OCI-LY3 (cell line): ENCODE results near the gene LRRC8D.

Experiments used
- H2AFZ ChIP-seq: fragments of 200-600, 300-600 bp; shearing (Covaris generic); 2 replicates; pipeline ENCODE4 v1.6.0; 2014; ENCODE audit warnings: antibody characterized with exemption, low read depth, low read length
- H3K27ac ChIP-seq: fragments of 200-600, 300-600 bp; sonication (generic); 2 replicates; pipeline ENCODE4 v1.5.1; 2014; ENCODE audit warnings: mild to moderate bottlenecking, low read length, moderate library complexity, mixed read lengths
- H3K27me3 ChIP-seq: fragments of 200-600, 300-600 bp; sonication (generic); 2 replicates; pipeline ENCODE4 v1.6.1; 2014; ENCODE audit warnings: low read depth, low read length, mixed read lengths
- H3K36me3 ChIP-seq: fragments of 200-600, 300-600 bp; sonication (generic); replicated peaks from 2 replicates; pipeline ENCODE3; 2014; ENCODE audit warnings: low read depth, low read length, mixed read lengths
- H3K4me1 ChIP-seq: fragments of 300-600, 200-600 bp; sonication (generic); 2 replicates; pipeline ENCODE4 v1.6.1; 2014; ENCODE audit warnings: low read length, mixed read lengths
- H3K4me2 ChIP-seq: fragments of 200-600, 300-600 bp; sonication (generic); 2 replicates; pipeline ENCODE4 v1.6.1; 2014; ENCODE audit warnings: low read length, mixed read lengths
- H3K4me3 ChIP-seq: fragments of 300-600, 200-600 bp; sonication (generic); 2 replicates; pipeline ENCODE4 v1.5.1; 2014; ENCODE audit warnings: antibody characterized with exemption, mild to moderate bottlenecking, low read length, moderate library complexity
- H3K79me2 ChIP-seq: fragments of 300-600, 200-600 bp; shearing (Covaris generic); 2 replicates; pipeline ENCODE4 v1.6.1; 2014; ENCODE audit warnings: mild to moderate bottlenecking, low read length, mixed read lengths
- H3K9ac ChIP-seq: fragments of 300-600, 200-600 bp; shearing (Covaris generic); 2 replicates; pipeline ENCODE4 v1.6.0; 2014; ENCODE audit warnings: mild to moderate bottlenecking, low read length, moderate library complexity
- H3K9me3 ChIP-seq: fragments of 200-600, 300-600 bp; shearing (Covaris generic); 2 replicates; pipeline ENCODE4 v1.6.1; 2014; ENCODE audit warnings: low read length, mixed read lengths; ENCODE audit not compliant: insufficient read depth
- H4K20me1 ChIP-seq: fragments of 200-600, 300-600 bp; sonication (generic); 2 replicates; pipeline ENCODE4 v1.6.1; 2016; ENCODE audit warnings: low read length, mixed read lengths; ENCODE audit not compliant: insufficient read depth
- EZH2phosphoT487 ChIP-seq: fragments of 200-600 bp; shearing (Covaris generic); IDR thresholded peaks from 2 replicates; pipeline ENCODE4 v1.6.1; 2018; ENCODE audit warnings: antibody characterized with exemption, mixed run types, low read depth
- TF ChIP-seq, protein P1 (sequence below): fragments of 200-600, 300-600 bp; sonication (generic); IDR thresholded peaks from 2 replicates; pipeline ENCODE4 v1.5.1; 2014; ENCODE audit warnings: antibody characterized with exemption, low read length, low read depth

LRRC8D gene

DNA sequence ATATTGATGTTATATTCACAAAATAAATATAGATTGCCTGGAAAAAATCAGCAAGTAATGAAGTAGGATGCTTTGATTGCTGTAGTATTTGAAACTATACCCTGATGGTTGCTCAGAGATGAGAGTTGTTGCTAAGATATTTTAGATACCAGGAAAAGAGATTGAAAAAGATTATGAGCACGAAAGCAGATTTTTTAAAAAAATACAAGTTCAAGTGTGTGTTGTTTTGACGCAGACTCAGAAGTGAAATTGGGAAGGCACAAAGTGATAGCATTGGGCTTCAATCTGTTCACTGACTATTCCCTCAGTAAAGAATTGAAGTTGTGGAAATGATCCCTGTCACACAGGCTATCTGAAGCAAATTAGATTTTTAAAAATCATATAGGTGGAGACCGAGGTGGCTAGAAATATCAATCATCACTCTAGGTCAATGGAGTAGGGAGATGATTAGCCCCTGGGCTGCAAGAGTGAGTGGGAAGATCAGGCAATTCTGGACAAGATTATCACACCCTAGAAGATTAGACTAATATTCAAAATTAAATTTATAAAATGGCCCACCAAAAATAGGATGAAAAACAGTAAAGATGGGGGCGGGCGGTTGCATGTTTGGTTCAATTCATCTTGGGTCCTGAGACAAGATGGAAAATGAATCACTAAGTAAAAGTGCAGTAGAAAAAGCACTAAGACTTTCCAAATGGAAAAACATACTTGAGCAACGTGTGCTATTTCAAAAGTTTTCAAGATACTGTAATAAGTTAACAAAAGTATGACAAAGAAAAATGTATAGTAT lies 41.5 kb upstream of the LRRC8D start:
- H2AFZ ChIP-seq: no peak overlapping the region
- H3K9me3 ChIP-seq: no peaks in the 10 kb centered on the region
- TF ChIP-seq EZH2phosphoT487: no peak
- TF ChIP-seq, protein P1, sequence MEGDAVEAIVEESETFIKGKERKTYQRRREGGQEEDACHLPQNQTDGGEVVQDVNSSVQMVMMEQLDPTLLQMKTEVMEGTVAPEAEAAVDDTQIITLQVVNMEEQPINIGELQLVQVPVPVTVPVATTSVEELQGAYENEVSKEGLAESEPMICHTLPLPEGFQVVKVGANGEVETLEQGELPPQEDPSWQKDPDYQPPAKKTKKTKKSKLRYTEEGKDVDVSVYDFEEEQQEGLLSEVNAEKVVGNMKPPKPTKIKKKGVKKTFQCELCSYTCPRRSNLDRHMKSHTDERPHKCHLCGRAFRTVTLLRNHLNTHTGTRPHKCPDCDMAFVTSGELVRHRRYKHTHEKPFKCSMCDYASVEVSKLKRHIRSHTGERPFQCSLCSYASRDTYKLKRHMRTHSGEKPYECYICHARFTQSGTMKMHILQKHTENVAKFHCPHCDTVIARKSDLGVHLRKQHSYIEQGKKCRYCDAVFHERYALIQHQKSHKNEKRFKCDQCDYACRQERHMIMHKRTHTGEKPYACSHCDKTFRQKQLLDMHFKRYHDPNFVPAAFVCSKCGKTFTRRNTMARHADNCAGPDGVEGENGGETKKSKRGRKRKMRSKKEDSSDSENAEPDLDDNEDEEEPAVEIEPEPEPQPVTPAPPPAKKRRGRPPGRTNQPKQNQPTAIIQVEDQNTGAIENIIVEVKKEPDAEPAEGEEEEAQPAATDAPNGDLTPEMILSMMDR: no peak

DNA sequence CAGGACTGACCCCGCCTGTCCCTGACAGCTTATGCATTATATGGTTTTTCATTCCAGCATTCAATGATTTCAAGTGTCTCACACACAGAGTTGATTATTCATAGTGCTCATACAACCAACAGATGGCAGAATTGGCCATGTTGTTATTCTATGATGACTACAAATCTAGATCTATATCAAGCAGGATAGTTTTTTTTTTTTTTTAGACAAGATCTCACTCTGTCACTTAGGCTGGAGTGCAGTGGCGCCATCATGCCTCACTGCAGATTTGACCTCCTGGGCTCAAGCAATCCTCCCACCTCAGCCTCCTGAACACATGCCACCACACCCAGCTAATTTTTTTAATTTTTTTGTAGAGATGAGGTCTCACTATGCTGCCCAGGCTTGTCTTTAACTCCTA lies 40.1 kb upstream of the LRRC8D start:
- Histone ChIP-seq H4K20me1 (no peaks in the 10 kb centered on the region), H3K4me3 (peak overlapping the region; percentile 61), H3K36me3 (no peaks in the 10 kb centered on the region), H3K27ac (peak overlapping the region; percentile 78), H3K9me3 (no peaks in the 10 kb centered on the region), H3K27me3 (no peaks in the 10 kb centered on the region), H3K4me1 (peaks cover 23% of the 10 kb centered on the region), H3K4me2 (peak overlapping the region; percentile 80), H3K79me2 (no peaks in the 10 kb centered on the region), H2AFZ (no peak overlapping the region), H3K9ac (peak overlapping the region; percentile 42; the same call in 1 of the 2 replicates)
- TF ChIP-seq EZH2phosphoT487: no peak
- TF ChIP-seq, protein P1: peak; percentile 56

More for the DNA sequence above, 41.5 kb upstream of the LRRC8D start:
- Histone ChIP-seq H3K79me2 (no peaks in the 10 kb centered on the region), H3K4me2 (no peak overlapping the region), H3K4me3 (no peak overlapping the region), H3K9ac (no peak overlapping the region), H3K27me3 (no peaks in the 10 kb centered on the region), H4K20me1 (no peaks in the 10 kb centered on the region), H3K4me1 (peaks cover 23% of the 10 kb centered on the region), H3K36me3 (no peaks in the 10 kb centered on the region), H3K27ac (no peak overlapping the region)

DNA sequence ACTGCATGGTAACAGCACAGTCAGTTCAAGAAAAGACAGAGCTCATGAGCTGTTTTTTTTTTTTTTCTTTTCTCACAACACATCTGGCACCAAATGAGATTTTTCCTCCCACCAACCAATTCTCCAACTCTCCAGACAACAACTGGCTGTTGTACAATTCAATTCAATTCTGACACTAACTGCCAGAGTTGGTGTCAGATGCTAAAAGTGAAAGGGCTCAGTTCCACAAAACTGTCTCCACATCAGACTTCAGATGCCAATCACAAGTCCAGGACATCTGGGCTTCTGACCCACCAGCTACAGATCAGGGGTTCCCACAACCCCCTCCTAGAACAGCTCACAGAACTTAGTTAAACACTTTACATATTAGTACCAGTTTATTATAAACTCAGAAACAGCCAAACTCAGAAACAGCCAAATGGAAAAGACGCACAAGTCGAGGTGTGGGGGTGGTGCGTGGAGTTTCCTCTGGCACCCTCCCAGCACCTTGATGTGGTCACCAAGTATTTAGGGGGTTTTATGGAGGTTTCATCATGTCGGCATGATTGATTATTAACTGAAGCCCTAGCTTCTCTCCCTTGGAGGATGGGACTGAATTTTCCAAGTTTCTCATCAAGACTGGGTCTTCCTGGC lies 39.2 kb upstream of the LRRC8D start:
- H2AFZ ChIP-seq: no peak overlapping the region
- no peaks in the 10 kb centered on the region for H3K79me2 ChIP-seq
- H3K4me3 ChIP-seq: peak overlapping the region; percentile 61
- H3K9me3 ChIP-seq: no peaks in the 10 kb centered on the region
- no peaks in the 10 kb centered on the region for H3K36me3 ChIP-seq
- H3K4me2 ChIP-seq: peak overlapping the region; percentile 80
- H3K9ac ChIP-seq: peak overlapping the region; percentile 47; the same call in 1 of the 2 replicates
- H3K27ac ChIP-seq: peak overlapping the region; percentile 78
- H3K4me1 ChIP-seq: peaks cover 23% of the 10 kb centered on the region
- TF ChIP-seq, protein P1: no peak
- TF ChIP-seq EZH2phosphoT487: no peak
- no peaks in the 10 kb centered on the region for H3K27me3 ChIP-seq
- H4K20me1 ChIP-seq: no peaks in the 10 kb centered on the region

DNA sequence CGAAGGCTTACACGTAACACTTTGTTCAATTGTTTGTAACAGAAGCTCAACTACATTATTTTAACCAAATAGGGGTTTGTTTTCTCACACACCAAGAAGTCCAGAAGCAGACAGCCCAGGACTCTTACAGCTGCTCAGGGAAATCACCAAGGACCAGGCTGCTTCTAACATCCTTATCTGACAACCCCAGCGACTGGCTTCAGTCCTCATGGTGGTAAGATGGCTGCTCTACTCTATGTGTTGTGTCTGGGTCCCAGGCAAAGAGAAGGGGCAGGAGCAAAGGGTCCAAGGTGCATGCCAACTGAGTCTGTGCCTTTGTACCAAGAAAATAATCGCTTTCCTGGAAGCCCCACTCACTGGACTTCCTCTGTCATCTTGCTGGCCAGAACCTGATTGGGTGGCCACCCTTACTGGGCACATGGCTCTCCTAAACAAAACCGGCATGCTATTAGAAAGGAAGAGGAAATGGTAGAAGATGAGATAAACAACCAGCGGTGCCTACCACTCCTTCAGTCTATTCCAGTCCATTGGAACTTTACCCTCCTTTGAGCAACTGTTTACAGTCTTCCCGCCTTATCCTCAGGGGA lies 34.1 kb upstream of the LRRC8D start:
- H3K27ac ChIP-seq: no peak overlapping the region
- no peak overlapping the region for H2AFZ ChIP-seq
- H3K79me2 ChIP-seq: no peaks in the 10 kb centered on the region
- H3K27me3 ChIP-seq: no peaks in the 10 kb centered on the region
- no peak overlapping the region for H3K9ac ChIP-seq
- TF ChIP-seq EZH2phosphoT487: no peak
- TF ChIP-seq, protein P1: no peak
- no peak overlapping the region for H3K4me2 ChIP-seq
- H3K36me3 ChIP-seq: no peaks in the 10 kb centered on the region
- H3K4me3 ChIP-seq: no peak overlapping the region
- H3K4me1 ChIP-seq: peaks cover 10% of the 10 kb centered on the region
- no peaks in the 10 kb centered on the region for H3K9me3 ChIP-seq
- H4K20me1 ChIP-seq: no peaks in the 10 kb centered on the region
